Rectal smooth muscle tissue (tissue), 1 donor: ENCODE results near the gene CPN2.
A peak's percentile ranks its signal among the peaks of the same experiment; 100 is the strongest.

Experiments used
- H3K27ac ChIP-seq: one replicate; pipeline ENCODE4 v1.7.0; 2013; ENCODE audit warnings: low read depth, low read length, inconsistent platforms
- H3K27me3 ChIP-seq: one replicate; pipeline ENCODE4 v1.7.0; 2013; ENCODE audit warnings: low read length; ENCODE audit not compliant: control insufficient read depth, insufficient read depth
- H3K36me3 ChIP-seq: one replicate; pipeline ENCODE4 v1.7.0; 2013; ENCODE audit warnings: low read length; ENCODE audit not compliant: control insufficient read depth, insufficient read depth
- H3K4me1 ChIP-seq: one replicate; pipeline ENCODE4 v1.7.0; 2013; ENCODE audit warnings: low read length; ENCODE audit not compliant: control insufficient read depth, insufficient read depth
- H3K4me3 ChIP-seq: one replicate; pipeline ENCODE4 v1.7.0; 2013; ENCODE audit warnings: low read length
- H3K9ac ChIP-seq: one replicate; pipeline ENCODE4 v1.7.0; 2013; ENCODE audit warnings: low read length

The CPN2 gene

GRCh38 chr3:194300936-194301335 lies 50.2 kb downstream of the CPN2 start:
- no peak overlapping the region for H3K4me3 ChIP-seq
- H3K27me3 ChIP-seq: no peaks in the 10 kb centered on the region
- H3K27ac ChIP-seq: peak overlapping the region; percentile 24
- no peak overlapping the region for H3K9ac ChIP-seq
- peaks cover 13% of the 10 kb centered on the region for H3K4me1 ChIP-seq
- H3K36me3 ChIP-seq: no peaks in the 10 kb centered on the region

DNA sequence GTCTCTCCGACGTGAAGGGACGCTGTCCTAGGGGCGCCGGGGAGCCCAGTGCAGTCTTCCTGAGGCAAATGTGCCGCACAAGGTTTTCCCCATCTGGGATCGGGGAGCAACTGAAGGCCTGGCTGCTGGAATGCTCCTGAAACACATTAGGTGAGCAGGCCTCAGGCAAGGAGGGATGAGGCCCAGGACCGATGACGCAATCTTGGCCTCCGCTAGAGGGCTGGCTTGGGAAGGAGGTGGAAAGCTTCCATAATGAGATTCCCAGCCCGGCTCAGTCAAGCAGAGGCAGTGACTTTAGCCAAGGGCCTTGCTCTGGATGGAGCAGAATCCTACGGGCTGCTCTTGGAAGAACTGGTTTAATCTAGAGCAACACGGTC lies 50.8 kb downstream of the CPN2 start:
- H3K27me3 ChIP-seq: no peaks in the 10 kb centered on the region
- H3K36me3 ChIP-seq: no peaks in the 10 kb centered on the region
- peak overlapping the region; percentile 86 for H3K27ac ChIP-seq
- H3K9ac ChIP-seq: peak overlapping the region; percentile 1
- peaks cover 13% of the 10 kb centered on the region for H3K4me1 ChIP-seq
- no peak overlapping the region for H3K4me3 ChIP-seq

GRCh38 chr3:194298331-194299227 lies 52.5 kb downstream of the CPN2 start:
- Histone ChIP-seq H3K4me3 (no peak overlapping the region), H3K36me3 (no peaks in the 10 kb centered on the region), H3K9ac (no peak overlapping the region), H3K27ac (no peak overlapping the region), H3K4me1 (peaks cover 13% of the 10 kb centered on the region), H3K27me3 (no peaks in the 10 kb centered on the region)

GRCh38 chr3:194296454-194297263 lies 54.5 kb downstream of the CPN2 start:
- no peak overlapping the region for H3K9ac ChIP-seq
- H3K4me3 ChIP-seq: peak overlapping the region; percentile 2
- peaks cover 13% of the 10 kb centered on the region for H3K4me1 ChIP-seq
- no peaks in the 10 kb centered on the region for H3K27me3 ChIP-seq
- no peaks in the 10 kb centered on the region for H3K36me3 ChIP-seq
- no peak overlapping the region for H3K27ac ChIP-seq

DNA sequence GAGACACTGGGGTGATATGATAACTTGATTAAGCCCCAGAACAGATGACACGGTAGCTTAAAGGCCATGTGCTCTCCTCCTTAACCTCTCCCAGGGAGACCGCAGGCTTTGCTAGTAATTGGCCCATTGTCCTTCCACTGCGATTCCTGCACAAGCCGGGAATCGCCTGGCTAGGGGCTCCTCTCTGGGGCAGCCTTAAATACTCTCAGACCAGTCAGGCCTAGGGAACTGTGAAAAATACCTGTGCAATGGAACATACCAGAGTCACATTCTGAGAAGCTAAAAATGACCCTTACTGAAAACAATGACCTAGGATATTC lies 56.3 kb downstream of the CPN2 start:
- Histone ChIP-seq H3K27me3 (no peaks in the 10 kb centered on the region), H3K36me3 (no peaks in the 10 kb centered on the region), H3K27ac (no peak overlapping the region), H3K4me3 (no peak overlapping the region), H3K9ac (no peak overlapping the region), H3K4me1 (peaks cover 7% of the 10 kb centered on the region)

GRCh38 chr3:194294199-194294894 lies 56.8 kb downstream of the CPN2 start:
- no peak overlapping the region for H3K27ac ChIP-seq
- no peaks in the 10 kb centered on the region for H3K36me3 ChIP-seq
- H3K4me3 ChIP-seq: no peak overlapping the region
- no peak overlapping the region for H3K9ac ChIP-seq
- peaks cover 7% of the 10 kb centered on the region for H3K4me1 ChIP-seq
- no peaks in the 10 kb centered on the region for H3K27me3 ChIP-seq

DNA sequence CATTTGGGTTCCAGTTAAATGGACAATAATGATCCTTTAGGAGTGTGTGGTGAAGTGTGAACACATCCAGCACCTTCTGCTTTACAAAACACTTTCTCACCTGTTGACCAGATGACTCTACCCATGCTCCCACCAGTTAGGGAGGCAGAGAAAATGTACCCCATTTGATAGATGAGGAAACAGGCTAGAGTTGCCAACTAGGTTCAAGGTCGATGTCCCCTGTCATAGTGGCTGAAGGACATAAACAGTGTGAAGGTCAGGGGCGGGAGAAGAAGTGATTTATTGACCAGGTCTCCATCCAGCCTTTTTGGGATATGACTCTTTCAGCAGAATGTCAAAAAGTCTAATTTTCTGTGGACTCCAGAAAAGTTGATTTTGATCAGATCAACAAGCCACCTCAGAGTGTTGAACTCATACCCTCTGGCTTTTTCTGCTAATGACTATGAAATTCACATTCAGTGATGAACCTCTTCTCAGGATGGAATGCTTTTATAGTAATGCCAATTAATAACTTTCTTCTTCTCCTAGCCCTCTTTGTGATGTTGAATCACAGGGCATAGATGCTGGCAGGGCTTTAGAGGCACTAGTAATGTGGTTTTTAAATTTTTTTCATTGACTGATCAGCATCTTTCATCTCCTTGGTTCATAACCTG lies 57.5 kb downstream of the CPN2 start:
- peaks cover 7% of the 10 kb centered on the region for H3K4me1 ChIP-seq
- H3K27me3 ChIP-seq: no peaks in the 10 kb centered on the region
- H3K36me3 ChIP-seq: no peaks in the 10 kb centered on the region
- no peak overlapping the region for H3K9ac ChIP-seq
- H3K27ac ChIP-seq: no peak overlapping the region
- no peak overlapping the region for H3K4me3 ChIP-seq

GRCh38 chr3:194292331-194292730 lies 58.8 kb downstream of the CPN2 start:
- Histone ChIP-seq H3K36me3 (no peaks in the 10 kb centered on the region), H3K9ac (no peak overlapping the region), H3K4me3 (no peak overlapping the region), H3K27ac (no peak overlapping the region), H3K4me1 (peaks cover 7% of the 10 kb centered on the region), H3K27me3 (no peaks in the 10 kb centered on the region)
